Raji (cell line): ENCODE results near the gene GFPT2.

Experiments
- POLR2A ChIP-seq: IDR thresholded peaks from 2 replicates; pipeline ENCODE4 v1.6.1; 2011; ENCODE audit warnings: low read depth, low read length, control low read depth; ENCODE audit not compliant: insufficient read depth

GFPT2 gene

DNA sequence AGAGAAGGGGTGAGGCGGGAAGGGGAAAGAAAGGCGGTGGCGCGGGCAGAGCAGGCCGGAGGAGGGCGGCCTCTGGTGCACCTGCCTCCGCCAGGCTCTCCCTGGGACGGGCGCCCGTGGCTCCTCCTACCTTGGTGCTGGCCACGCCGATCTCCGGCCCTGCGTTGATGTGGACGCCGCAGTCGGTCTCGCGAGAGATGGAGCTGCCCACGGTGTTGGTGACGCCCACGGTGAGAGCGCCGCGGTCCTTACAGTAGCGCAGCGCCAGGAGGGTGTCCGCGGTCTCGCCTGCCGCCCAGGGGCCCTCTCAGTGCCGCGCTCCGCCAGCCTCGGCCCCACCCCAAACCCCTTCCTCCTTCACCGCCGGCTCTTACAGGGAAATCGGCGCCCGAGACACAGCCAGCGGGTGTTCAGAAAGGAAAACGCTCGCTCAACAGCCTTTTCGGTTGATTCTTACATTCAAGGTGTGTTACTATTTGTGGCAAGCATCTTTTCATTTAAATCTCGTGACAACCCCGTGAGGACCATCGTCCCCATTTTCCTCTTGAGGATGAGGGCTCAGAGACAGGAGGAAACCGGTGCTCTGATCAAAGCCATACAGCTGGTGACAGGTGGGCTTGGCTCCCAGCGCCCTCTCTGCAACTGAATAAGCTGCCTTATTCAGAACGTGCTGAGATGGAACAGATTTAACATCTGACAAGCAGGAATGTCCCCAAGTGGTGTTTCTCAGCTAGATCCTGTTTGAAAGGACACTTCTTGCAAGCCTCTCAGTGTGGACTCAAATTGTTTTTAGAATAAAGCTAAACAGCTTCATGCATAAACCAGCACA lies 39.2 kb downstream of the GFPT2 start:
- TF ChIP-seq POLR2A, result no peak

DNA sequence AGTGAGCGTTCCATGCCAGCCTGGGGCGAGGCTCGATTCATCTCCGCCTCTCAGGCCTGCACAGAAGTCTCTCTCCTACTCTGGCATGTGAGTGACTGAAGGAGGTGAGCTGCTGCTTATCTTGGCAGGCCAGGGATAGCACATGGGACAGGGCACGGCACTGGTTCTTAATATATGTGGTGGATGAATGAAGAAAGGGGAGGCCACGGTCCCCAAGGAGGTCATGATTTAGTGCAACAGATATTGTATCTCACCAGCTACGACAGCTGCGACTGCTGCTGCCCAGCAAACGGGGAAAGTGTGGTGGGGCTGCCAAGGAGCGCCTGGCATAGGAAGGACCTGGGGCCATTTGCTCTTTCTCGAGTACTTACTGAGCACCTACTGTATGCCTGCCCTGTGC lies 41.9 kb downstream of the GFPT2 start:
- no peak for TF ChIP-seq POLR2A

DNA sequence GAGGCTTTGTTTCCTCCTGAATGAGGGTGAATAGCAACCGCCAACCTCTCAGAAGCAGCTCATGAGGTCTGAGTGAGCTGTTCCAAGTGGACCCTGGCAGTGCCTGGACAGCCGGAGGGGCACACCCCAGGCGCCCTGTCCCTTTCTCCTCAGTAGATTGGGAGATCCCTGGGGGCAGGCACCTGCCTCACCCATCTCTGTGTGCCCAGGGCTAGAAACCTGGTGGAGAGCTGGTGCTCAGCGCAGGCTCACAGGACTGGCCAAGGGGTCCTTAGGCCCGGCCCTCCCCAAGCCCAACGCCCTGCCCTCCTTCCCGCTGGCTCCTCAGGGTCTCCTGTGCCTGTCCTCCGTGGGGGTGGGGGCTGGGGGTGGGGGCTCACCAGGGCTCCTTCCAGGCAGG lies 46.3 kb downstream of the GFPT2 start:
- no peak for TF ChIP-seq POLR2A

DNA sequence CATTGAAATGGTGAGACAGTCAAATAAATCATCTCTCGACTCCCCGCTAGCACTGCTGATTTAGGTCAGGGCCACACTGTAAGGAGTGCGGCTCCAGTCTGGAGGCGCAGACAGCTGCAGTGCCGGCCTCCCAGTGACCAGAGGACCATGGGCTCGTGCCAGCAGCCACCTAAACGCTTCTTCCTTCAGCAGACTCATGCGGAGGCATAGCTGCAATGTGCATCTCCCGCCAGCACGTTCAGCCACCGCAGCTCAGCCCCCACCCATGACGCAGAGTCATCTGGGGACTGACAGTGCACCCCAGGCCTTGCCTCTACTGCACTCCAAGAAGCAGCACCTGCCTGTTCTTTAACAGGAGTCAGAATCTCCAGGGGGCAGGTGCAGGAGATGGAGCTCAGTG lies 47.7 kb downstream of the GFPT2 start:
- no peak for TF ChIP-seq POLR2A

DNA sequence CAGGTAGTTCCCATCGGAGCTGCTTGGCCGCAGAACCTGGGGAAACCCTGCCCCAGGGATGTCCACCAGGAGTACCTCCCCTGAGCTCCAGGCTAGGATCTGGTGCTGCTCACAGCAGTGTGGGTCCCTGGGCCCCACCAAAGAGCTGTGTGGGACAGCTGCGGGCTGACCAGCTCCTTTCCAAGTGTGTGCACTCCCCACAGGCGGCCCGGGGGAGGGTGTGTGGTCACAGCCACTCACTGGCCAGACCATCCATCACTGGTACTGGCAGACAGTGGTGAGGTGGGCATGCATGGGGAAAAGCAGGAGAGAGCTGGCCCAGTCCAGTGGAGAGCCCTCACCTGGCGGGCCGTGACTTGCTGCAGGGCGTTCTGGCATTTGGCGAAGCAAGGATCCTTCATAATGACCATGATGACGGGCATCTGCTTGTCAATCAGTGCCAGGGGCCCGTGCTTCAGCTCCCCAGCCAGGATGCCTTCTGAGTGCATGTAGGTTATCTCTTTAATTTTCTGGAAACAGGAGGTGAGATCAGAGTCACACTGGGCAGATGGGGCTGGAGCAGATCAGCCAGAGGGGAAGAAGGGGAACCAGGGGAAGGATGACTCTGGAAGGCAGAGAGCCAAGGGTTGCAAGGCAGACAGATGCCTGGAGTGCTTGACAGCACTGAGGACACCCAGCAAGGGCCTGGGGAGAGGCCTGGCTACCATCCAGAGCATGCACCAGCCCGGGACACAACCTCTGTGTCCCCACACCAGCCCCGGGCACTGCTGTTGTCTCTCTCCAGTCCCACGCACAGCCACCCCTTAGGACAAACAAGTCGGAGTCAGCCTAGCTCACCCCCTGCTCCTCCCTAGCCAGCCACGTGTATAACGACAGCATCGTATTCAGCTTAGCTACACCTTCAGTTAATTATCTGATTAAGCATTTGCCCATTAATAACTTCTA lies 48.4 kb downstream of the GFPT2 start:
- no peak for TF ChIP-seq POLR2A

DNA sequence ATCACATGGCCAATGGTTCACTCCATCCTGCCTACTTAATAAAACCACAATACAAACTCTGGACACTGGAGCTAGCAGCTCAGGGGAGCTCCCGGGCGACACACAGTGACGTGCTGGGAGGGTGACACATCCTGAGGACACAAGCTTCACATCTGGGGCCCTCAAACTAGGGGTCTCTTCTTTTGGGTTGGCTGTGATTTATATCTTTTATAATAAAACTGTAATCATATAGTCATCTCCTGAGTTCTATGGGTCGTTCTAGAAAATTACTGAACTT lies 49.2 kb downstream of the GFPT2 start:
- TF ChIP-seq POLR2A, result no peak

DNA sequence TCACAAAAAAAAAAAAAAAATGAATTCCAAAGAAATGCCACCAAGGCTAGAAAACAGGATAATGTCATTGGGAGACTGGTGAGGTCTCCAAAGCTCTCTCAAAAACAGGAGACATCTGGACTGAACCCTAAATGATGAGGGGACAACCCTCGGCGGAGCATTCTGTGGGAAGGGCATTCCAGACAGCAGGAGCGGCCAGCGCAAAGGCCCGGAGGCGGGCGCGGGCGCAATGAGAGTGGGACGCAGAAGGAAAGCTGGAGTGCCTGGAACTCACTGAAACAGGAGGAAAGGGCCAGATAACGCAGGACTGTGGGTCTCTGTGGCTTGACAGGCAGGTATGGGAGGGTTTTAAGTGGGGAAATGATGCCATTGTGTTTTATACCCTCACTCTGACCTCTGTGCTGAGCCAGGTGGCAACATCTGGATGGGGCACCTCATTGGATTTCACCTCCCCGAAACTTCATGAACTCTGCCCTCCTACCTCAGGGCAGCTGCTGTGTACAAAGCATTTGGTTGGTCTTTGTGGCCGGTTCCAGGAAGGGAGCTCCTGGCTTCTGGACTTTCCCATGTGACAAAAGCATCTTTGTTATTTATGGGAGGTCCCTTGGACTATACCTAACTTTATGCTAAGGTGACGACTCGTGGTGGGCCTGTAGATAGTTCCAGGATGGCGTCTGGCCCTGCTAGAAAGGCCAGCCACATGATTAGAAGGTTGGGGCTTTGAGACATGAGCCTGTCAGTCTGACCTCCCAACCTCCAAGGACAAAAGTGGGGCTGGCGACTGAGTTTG lies 49.7 kb downstream of the GFPT2 start:
- TF ChIP-seq POLR2A, result no peak

DNA sequence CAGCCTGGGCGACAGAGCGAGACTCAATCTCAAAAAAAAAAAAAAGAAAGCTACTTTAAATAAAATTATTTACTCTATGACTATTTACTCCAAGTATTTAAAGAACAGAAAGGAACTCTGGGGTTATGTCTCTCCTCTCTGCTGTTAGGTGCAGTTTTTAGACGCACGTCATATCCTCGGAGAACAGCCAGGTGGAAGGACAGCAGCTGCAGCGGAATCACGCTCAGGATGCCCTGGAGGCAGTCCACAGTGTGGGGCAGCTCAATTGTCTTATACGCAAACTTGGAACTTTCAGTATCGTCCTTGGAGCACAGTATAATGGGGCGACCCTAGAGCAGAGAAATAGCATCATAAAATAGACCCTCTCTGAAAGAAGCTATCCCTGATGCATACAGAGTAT lies 50.9 kb downstream of the GFPT2 start:
- no peak for TF ChIP-seq POLR2A

DNA sequence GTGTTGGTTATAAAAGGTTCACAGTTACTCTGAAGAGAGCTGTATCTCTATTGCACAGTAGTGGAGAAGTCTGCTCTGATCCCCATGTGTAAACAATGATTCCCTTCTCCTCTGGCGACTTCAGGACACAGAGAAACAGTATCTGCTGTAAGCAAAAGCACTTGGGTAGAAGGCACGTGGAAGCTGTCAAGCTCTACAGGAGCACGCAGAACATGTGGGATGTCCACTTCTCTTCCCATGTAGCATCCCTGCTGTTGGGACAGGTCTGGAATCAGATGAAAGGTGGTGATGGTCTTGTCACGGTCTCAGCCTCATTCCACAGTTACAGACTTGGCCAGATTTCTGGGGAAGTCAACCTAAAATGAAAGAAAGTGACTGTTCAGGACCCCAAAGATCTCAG lies 51.9 kb downstream of the GFPT2 start:
- no peak for TF ChIP-seq POLR2A

DNA sequence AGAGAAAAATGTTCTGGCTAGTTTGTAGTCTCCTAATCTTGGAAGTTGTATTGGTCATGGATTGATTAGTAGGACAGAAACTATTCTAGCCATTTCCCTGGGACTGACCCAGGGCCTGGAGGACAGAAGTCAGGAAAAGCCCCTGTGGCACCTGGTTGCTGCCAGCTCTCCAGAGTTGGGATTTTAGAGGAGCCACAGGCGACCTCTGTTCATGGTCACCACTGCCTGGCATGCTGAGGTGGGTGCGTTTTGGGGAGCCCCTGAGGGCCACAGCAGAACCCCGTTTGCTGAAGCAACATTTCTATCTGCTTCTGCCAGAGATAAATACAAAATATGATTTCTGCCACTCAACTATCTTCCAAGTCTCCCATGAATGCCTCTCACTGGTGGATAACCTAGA lies 53.6 kb downstream of the GFPT2 start:
- no peak for TF ChIP-seq POLR2A

DNA sequence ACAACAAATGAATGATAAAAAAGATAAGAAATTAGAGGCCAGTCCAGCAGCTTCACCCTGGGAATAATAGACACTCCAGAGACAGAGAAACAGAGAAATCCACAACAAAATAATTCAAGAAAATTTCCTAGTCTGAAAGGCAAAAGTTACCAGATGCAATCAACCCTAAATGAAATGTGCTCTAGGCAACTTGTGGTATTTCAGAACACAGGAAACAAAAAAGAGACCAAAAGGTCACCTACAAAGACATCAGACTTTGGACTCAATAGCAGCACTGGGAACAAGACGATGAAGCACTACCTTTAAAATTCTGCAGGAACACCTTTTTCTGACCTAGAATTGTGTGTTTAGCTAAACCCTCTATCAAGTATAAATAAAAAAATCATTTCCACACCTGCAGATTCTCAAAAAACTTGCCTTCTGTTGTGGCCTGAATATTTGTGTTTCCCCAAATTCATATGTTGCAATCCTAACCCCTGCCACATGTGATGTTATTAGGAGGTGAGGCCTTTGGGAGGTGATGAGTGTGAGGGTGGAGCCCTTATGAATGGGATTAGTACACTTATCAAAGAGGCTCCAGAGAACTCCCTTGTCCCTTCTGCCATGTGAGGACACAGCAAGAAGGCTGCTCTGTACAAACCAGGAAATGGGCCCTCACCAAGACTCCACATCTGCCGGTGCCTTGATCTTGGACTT lies 55.4 kb downstream of the GFPT2 start:
- TF ChIP-seq POLR2A, result no peak

DNA sequence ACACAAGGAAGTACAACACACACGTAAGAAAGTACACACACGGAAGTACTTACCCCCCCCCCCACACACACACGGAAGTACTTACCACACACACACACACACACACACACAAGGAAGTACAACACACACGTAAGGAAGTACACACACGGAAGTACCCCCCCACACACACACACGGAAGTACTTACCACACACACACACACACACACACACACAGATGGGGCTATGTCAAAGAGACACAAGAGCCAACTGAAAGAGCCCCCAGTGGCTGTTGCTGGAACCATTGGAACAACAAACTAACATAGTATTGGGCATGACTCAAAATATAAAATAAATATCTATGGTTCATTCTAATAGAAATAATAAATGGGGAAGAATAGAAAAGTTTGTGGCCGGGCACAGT lies 56.4 kb downstream of the GFPT2 start:
- no peak for TF ChIP-seq POLR2A

DNA sequence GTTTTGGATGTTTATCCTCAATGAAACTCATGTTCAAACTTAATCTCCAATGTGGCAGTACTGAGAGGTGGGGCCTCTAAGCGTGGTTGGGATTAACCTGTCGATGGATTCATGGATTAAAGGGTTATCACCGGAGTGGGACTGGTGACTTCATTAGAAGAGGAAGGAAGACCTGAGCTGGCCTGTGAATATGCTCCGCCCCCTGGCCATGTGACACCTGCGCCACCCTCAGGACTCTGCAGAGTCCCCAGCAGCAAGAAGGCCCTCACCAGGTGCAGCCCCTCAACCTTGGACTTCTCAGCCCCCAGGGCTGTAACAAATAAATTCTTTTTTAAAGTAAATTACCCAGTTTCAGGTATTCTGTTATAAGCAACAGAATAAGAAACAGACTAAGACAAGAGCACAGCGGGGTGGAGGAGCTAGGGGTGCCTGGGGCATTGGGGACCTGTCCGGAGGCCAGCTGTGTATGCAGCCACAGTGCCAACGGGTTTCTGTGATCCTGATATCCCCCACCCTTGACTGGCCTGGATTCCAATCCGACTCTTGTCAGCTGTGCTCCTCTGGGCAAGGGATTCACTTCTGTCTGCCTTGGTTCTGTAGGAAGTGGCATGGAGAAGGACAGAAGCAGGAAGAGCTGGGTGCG lies 58.1 kb downstream of the GFPT2 start:
- TF ChIP-seq POLR2A, result 0 out of 2 replicates have a peak, but pooled peaks have one; percentile 15

DNA sequence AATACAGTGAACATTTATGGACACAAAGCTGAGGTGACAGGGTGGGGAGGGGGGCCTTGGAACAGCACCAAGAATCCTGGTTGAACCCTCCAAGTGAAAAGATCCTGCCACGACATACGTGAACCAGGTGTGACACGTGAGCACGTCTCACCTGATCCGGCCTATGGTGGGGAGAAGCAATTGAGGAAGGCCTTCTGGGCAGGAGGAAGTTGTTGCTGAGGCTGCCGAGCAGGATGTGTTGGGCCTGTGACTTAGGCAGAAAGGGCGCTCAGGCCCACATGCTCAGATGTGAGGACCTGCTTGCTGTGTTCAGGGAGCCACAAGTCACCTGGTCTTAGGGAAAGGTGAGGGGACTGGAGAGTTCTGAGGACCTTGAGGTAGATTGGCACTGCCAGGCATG lies 58.7 kb downstream of the GFPT2 start:
- no peak for TF ChIP-seq POLR2A
